GM18909 (cell line): ENCODE results near the gene SEPTIN2.
A peak's percentile ranks its signal among the peaks of the same experiment; 100 is the strongest.
"Not testable (repeated sequence)": the region's sequence is repeated elsewhere in the genome, so short reads cannot be mapped to it uniquely, and the experiment has no call there.

Source experiments
- ATAC-seq: cut with Tn5 transposase; IDR thresholded peaks from one replicate; pipeline ENCODE4 v1.9.1; 2021; ENCODE audit warnings: mild to moderate bottlenecking; ENCODE audit not compliant: unreplicated experiment, poor library complexity

SEPTIN2 gene

DNA sequence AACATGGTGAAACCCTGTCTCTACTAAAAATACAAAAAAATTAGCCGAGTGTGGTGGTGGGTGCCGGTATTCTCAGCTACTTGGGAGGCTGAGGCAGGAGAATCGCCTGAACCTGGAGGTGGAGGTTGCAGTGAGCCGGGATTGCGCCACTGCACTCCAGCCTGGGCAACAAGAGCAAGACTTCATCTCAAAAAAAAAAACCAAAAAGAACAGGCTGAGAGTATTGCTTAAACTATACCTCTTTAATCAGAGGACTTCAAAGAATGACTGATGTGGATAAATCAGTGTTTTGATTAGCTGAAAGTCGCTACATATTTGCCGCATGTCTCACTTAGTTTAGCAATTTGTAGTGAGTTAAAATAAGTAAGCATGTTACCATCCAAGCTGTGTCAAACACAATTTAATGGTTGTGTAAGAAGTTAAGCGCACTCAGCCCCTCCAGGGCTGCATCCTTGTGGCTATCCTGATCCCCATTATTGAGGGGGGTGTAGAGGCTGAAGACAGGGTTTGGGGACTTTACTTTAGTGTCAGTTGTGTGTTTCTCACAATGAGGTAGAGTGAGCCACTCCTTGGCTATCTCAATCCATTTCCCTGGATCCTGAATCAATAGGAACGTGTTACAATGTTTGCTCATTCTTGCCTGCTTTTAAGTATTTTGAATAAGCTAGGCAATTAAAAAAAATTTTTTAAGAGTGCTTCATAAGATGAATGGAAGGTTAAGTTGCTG, 29.4 kb downstream of the SEPTIN2 start:
- ATAC-seq = no peak

DNA sequence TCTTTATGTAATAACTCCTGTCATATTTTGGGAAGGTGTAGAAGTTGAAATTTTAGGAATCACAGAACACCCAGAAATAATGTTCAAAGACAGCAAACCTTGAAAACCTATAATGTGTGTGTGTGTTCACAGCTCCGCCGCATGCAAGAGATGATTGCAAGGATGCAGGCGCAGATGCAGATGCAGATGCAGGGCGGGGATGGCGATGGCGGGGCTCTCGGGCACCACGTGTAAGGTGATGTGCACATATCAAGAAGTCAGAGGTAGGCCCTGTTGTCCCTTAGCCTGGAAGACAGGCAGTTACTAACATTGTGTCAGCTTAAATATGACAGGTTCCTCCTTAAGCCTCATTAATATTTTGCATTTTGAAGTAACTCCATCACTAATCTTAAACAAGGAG, 34.2 kb downstream of the SEPTIN2 start:
- no peak for ATAC-seq

DNA sequence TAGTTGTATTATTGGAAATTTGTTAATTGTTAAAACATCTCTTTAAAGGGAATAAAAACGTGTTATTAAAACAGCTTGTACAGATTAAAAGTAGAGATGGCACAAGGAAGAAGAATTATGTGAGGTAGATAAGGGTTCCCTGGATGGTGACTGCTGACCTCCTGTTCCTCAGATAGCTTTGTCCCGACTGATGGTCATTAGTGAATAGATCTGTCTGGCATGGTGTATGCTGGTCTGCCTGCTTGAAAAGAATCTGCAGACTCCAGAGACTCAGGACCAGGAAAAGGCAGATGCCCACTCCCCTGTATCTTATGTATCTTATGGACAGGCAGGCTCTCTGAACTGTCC, 34.8 kb downstream of the SEPTIN2 start:
- no peak for ATAC-seq

DNA sequence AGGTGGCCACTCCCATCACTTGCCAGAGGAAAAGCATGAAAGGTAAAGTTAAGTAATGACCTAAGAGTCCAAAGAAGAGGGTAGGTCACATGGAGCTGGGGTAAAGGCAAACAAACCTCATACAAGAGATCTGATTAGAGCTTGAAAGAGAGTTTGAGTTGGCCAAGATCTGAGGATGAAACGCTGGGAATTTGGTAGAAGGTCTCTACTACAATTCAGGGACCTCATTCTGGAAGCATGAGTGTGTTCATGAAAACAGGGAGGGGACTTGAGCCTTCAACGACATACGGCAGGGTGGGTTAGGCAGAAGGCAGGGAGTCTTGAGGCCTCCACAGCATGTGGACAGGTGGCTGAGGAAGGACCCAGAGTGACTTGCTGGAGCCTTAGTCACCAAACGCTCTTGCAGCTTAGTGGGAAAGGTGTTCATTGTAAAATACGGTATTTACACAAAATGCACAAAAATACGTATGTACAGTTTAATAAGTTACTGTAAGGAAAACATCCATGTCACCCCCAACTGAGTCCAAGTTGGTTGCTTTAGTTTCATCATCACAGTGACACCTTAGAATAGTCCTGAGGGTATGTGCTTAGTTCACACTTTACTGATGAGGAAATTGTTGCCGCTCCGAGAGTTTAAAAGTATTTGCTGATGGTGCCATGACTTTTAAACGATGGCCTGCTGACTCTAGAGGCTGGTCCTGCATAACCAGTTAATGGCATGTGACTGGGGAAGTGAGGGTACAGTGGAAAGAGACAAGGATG, 35.3 kb downstream of the SEPTIN2 start:
- ATAC-seq = no peak

DNA sequence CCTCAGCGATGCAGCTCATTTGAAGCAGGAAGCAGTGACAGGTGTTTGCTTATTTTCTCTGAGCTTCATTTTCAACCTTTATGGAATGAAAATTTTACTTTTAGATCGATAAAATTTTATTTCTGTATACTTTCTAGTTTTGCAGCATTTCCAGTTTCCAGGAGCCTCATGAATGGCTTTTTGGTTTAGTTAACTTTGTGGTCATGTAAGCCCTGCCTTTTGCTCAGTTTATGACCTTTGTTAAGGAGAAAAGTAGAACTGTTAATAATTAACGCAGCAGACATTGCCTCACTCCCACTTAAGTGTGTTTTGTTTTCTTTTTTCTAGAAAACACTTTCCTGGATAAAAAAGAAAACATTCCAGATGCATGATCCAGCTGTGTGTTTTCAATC, 35.9 kb downstream of the SEPTIN2 start:
- no peak for ATAC-seq

DNA sequence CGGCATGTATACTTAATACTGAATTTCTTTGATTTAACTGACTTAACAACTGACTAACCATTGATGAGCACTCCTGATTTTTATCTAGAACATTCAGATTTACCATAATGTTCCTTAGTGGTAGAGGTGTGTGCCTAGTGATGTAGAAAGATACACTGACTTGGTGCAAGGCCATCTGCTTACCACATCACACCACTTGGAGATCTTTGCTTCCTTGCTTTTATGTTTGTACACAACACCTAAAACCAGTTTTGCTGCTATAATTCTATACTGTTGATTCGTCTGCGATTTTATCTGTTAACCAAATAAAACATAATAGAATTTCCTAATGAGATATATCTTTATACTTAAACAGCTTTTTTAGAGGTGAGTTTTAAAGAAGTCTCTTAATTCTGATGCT, 36.5 kb downstream of the SEPTIN2 start:
- no peak for ATAC-seq

DNA sequence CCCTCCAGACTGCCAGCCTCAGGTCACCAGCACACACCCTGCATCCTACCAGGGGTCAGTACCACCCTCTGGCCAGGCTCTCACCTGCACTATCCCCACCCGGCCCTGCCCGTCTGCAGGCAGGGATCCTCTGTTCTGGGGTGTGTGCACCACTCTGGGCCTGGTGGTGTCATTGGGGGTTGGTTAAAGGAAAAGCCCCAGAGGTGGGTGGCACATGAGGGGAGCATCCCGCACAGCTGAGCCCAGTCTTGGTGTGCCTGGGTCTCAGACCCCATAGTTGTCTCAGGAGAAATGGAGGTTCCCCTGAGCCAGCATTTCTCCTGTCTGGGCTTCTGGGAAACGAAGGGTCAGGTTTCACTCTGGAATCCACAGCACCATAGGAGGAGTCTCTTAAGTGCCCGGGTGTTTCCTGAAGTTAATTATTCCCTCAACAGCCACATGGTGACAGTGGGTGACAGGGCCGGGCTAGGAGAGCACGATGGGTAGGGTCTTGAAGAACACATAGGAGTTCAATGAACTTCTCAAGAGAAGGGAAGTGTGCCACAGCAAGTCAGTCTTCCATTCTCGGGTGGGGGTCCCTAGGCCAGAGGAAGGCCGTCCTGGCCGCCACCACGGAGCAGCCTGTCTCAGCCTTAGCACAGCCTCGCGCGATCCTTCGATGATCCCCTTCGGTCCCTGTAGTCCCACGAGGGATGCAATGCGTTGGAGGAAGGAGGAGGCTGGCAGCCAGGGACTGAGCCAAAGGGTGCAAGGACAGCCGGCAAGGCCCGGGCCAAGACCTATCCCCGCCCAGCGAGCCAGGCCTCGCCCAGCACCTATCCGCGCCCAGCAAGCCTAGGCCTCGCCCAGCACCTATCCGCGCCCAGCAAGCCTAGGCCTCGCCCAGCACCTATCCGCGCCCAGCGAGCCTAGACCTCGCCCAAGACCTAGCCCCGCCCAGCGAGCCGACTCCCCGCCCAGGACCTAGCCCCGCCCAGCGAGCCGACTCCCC, 39.2 kb downstream of the SEPTIN2 start:
- ATAC-seq = no peak

DNA sequence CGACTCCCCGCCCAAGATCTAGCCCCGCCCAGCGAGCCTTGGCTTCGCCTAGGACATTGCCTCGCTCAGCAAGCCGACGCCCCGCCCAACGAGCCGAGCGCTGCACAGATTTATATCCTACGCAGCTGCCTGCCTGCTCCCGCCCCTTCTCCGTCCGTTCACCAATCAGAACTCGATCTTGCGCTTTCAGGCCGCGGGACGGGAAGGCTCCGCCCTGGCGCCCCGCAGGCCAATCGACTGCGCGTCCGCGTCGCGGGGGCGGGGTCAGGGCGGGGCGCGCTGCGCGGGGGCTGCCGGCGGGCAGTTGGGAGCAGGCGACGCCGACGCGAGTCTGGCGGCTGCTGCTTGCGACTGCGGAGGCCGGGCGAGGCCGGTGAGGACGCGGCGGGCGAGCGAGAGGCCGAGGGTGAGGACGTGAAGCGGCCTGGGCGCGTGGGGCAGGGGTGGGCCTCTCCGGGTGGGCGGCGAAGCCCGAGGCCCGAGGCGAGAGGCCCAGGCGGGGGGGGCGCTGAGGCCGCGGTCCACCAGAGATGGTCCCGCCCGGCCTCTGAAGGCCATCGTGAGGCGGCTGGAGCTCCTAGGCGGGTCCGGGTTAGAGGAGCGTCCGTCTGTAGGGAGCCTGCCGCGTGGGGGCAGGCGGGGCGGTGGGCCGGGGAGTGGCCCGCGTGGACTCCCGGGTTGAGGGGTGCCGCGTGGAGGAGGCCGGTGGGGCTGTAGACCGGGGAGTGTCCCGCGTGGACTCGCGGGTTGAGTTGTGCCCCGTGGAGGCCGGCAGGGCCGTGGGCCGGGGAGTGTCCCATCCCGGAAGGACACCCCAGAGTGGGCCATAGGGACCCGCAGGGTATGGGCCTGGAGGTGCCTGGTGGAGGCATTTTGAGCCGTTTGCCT, 40.5 kb downstream of the SEPTIN2 start, which contains the start of gene FARP2:
TSS of gene FARP2 (plus strand) at position 303 of the 888 bp plus-strand sequence. CDS start 16,823 bp downstream, outside the sequence.
- peak; percentile 87 for ATAC-seq

DNA sequence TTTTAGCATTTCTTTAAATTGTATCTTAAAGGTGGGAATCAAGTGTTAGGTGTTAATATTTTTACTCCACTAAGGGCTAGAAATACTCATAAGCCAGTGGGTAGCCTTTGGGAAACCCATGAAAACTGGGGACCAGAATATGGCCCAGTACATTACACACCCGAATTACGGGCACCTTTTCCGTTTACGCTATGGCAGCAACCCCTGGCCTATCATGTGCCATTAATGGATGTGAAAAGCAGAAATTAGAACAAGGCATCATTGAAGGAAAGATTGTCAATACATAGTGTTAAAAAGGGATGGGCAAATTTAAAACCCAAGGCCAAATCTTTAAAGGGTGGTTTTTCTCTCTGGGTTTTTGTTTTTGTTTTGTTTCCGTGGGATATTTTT, 41.1 kb downstream of the SEPTIN2 start:
- ATAC-seq = no peak

DNA sequence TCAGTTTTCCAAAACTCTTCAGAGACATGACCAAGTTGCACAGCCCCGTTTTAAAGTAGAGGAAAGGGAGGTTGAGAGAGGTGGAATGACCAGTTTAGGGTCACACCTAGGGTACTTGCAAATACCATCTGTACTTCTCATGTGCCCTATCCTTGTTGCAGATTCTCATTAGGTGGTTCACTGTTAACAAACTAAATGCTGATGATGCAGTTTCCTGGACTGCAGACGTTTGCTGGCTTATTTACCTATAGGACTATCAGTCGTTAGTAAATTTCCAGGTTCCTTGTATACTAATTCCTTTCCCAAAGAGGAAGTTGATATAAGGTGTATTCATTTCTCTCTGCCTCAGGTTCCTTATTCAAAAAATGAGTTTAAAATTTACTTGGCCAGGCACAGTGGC, 41.8 kb downstream of the SEPTIN2 start:
- no peak for ATAC-seq

DNA sequence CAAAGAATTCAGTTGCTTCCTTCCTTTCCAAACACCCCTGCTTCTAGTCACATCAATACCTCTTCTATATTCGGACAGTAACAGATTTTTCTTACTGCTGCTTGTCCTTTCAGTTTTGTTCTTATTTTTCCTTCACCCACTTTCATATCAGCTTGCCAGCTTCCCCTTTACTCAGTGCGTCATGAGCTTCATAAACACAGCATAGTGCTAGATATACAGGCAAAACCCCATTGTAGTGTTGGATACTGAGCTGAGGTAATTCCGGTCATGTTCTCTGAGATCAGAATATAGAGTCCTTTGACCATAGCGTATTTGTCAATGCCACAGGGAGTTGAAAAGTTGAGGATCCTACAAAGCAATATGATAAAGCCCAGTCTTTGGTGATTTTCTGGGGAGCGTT, 42.7 kb downstream of the SEPTIN2 start:
- ATAC-seq = peak; percentile 31

DNA sequence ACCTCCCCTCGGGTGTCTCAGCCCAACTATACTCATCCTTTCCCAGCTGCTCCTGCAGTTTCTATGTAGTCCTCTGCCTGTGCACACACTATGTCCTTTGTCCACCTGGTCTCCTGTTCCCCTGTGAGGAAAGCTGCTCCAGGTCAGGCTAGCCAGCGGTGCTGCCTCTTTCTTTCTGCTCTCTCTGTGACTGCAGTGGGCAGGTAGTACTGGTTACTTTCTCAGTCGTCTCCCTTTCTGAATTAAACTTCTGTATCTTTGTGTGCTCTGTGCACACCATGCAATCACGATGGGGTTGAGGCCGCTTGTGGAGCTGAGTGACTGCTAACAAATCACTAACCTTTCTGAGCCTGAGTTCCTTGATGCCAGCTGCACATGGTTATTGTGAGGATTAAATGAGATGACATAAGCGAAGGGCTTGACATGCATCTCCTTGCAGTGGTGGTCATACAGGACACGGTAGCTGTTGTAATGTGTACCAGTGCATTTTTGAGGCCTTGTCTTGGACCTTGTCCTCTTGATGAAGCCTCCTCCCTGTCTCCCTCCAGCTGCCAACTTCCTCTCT, 43.8 kb downstream of the SEPTIN2 start:
- no peak for ATAC-seq

DNA sequence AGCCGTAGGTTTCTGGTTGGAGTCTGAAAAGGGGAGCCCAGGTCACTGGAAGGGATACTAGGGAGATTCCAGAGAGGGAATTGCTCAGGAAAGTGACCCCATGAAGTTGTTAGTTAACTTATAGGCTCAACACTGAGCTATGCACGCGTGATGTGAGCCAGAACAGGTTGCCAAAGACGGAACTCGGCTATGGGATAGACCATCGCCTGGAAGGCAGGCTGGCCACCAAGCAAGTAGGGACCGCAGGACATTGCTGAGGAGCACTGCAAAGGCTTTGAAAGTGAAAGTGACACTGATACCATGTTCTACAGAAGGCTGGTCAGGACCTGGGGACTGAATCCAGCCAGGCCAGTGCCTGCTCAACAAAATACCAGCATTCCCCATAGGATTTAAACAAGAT, 47.7 kb downstream of the SEPTIN2 start:
- ATAC-seq = no peak

DNA sequence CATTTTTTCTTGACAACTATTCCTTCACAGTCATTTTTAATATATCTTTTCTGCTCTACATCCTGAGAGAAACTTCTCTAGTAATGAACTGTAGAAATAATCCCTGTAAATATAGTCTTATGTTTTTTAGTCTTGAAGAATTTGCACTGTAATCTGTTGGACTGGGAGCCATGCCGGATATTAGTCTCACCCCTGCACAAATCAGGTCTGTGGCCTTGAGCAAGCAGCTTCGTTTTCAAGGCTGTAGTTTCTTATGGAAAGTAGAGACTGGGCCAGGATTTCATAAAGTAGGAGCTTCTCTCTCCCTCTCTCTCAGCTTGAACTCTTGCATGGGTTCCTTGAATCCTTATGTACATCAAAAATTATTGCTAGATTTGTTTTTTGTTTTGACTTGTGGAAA, 49.1 kb downstream of the SEPTIN2 start:
- no peak for ATAC-seq

DNA sequence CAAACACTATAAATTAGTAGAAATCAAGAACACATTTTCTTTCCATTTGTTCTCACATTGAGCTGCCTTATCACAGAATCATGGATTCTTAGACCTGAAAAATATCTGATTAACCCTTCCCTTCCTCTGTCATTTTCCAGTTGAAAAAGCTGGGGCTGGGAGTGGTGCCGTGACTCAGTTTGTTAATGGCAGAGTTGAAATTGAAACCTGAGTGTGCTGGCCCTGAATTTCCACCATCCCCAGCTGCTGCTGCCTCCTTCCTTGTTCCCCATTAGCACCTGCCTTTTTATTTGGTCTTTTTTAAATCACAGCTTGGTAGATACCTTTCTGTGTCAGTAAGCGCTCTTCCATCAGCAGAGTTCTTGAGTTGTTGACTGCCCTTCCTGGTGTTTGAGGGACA, 51.0 kb downstream of the SEPTIN2 start:
- ATAC-seq = no peak

DNA sequence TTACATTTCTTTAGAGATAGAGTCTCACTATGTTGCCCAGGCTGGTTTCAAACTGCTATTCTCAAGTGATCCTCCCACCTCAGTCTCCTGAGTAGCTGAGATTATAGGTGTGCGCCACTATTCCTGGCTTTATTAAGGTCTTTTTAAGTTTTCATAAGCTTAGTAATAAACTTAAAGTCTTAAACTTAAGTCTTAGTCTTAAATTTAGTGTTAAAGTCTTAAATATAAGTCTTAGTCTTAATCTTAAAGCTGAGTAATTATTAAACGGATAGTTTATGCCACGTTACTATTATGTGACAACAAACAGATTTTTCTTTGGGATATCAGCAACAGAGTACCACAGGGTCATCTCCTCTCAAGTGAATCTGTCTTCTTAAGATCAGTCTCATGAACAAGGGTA, 52.9 kb downstream of the SEPTIN2 start:
- ATAC-seq = no peak

DNA sequence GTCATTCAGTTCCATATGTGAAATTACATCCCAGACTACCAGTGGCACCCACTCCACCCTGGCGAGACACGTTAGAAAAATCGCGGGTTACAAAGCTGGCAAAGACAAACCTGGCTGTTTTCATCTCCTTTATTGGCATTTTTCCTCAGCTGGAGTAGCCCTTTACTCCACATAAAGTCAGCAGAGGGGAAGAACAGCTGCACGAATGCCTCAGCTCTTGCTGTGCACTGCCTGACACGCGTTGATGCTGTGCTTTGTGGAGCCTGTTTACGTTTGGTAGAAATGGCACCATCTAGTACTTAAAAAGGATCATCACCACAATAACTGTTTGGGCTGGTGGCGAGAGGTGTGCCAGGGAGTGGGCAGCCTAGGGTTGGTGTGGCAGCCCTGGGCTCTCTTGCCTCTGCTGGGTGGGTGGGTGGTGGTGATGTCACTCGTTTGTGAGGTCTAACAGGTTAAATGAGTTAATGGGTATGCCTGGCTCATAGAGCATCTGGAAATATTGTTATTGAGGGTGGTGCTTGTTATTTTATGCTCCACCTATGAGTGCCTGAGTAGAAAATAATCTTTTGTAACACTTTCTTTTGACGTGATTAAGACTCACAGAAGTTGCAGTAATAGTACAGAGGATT, 56.8 kb downstream of the SEPTIN2 start:
- ATAC-seq = no peak

DNA sequence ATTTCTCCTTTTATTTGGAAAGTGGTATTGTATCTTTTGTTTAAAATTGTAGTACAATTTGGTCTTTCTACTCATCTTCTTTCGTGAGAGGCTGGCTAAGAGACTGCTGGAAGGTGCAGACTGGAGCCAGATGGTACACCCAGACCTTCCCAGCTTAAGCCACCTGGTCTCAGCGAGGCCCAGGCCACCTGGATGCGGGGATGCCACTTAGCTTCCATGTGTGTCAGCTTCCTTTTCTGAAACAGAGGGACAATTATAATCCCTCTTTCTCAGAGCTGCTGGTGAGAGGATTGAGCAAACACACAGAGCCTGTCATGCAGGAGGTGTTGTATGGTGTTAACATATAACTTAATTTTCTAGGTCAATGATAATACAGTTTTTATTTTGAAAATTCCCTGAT, 57.7 kb downstream of the SEPTIN2 start:
- no peak for ATAC-seq

DNA sequence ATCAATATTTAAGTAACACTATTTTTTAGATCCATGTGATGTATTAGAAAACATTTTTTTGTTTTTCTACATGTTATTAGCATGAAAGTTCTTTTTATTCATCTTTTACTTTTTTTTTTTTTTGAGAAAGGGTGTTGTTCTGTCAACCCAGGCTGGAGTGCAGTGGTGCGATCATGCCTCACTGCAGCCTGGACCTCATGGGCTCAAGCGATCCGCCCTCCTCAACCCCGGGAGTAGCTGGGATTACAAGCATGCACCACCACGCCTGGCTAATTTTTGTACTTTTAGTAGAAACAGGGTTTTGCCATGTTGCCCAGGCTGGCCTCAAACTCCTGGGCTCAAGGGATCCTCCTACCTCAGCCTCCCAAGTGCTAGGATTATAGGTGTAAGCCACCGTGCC, 58.2 kb downstream of the SEPTIN2 start:
- ATAC-seq = not testable (repeated sequence)
